Measurements from ENCODE around the gene C1QTNF1.

- TF ChIP-seq CTCF (IDR thresholded peaks at IDR 0.05) (no peak), POLR2A (IDR thresholded peaks at IDR 0.05) (no peak)
Measured at GRCh38 chr17:79072544-79072943, 48.6 kb downstream of the C1QTNF1 start.
